GM12892 (cell line): Measurements from ENCODE around the gene PDE7B.

Experiments
- POLR2A ChIP-seq: IDR thresholded peaks from 2 replicates; pipeline ENCODE4 v1.6.1; 2011; ENCODE audit warnings: low read depth, low read length, control low read depth
- POLR2AphosphoS5 ChIP-seq: IDR thresholded peaks from 2 replicates; pipeline ENCODE4 v1.6.1; 2011; ENCODE audit warnings: low read depth, low read length, control low read depth
- TAF1 ChIP-seq: IDR thresholded peaks from 2 replicates; pipeline ENCODE4 v1.6.1; 2011; ENCODE audit warnings: low read depth, mild to moderate bottlenecking, control low read depth, low read length, borderline replicate concordance

DNA sequence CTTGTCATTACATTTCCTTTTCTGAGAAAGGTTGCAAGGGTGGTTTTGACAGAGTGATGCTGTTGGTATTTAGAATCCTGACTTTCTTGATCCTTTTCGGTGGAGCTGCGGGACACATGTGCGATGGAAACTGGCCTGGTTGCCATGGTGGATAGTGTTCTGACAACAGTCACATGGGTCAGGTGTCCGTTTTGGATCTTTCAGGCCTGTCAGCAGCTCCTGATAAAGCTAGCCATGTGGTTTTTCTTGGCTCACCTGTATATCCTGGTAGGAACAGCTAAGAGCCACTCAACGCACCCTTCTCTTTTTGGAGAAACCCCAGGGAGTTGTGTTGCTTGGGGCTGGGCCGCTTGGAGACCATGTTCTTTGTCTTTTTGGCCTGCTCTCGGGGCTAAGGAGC is 221.2 kb downstream of the PDE7B start:
- no peak for TF ChIP-seq POLR2A
- TF ChIP-seq POLR2AphosphoS5, result no peak
- no peak for TF ChIP-seq TAF1
